GM18951 (cell line): ENCODE results near the gene RB1.

Experiments
- POLR2A ChIP-seq: IDR thresholded peaks from 4 replicates; pipeline ENCODE4 v1.6.1; 2011; ENCODE audit warnings: mild to moderate bottlenecking; ENCODE audit not compliant: insufficient read length, insufficient read depth; ENCODE audit errors: extremely low read depth
- in situ Hi-C: fragments of 300-500 bp; cut with MboI; formaldehyde crosslinking; loops from one replicate; pipeline ENCODE4 v1.12.0; 2022; ENCODE audit warnings: low sequenced_read_pairs, mixed read lengths, inconsistent platforms; ENCODE audit not compliant: unreplicated experiment

Gene RB1

DNA sequence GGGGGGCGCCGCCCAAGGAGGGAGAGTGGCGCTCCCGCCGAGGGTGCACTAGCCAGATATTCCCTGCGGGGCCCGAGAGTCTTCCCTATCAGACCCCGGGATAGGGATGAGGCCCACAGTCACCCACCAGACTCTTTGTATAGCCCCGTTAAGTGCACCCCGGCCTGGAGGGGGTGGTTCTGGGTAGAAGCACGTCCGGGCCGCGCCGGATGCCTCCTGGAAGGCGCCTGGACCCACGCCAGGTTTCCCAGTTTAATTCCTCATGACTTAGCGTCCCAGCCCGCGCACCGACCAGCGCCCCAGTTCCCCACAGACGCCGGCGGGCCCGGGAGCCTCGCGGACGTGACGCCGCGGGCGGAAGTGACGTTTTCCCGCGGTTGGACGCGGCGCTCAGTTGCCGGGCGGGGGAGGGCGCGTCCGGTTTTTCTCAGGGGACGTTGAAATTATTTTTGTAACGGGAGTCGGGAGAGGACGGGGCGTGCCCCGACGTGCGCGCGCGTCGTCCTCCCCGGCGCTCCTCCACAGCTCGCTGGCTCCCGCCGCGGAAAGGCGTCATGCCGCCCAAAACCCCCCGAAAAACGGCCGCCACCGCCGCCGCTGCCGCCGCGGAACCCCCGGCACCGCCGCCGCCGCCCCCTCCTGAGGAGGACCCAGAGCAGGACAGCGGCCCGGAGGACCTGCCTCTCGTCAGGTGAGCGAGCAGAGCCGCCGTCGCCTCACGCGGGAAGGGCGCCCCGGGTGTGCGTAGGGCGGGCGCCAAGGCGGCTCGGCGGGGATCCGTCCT is at the start of gene RB1:
Gene RB1 (plus strand): TSS at position 393 of the 784 bp plus-strand sequence. CDS start 162 bp downstream, at position 555.
- TF ChIP-seq POLR2A, result peak; percentile 93
- in situ Hi-C loops, result no loop called here

DNA sequence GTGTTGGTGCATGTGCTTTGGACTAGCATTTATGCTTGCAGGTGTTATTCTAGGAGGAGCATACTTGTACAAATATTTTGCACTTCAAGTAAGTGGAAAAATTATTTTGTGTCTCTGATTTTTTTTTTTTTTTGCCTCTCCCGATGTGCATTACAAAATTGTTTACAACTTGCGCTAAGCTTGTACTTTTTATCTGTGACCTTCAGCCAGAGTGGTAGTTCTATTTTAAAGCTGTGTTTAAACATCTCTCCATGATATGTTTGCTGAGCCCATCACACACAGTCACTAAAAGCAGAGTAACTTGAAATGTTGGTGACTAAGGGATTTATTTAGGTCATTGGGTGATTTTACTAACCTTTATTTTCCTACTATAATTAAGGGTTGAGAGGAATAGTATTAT is 49.7 kb upstream of the RB1 start:
- in situ Hi-C loops, result no loop called here
- no peak for TF ChIP-seq POLR2A

DNA sequence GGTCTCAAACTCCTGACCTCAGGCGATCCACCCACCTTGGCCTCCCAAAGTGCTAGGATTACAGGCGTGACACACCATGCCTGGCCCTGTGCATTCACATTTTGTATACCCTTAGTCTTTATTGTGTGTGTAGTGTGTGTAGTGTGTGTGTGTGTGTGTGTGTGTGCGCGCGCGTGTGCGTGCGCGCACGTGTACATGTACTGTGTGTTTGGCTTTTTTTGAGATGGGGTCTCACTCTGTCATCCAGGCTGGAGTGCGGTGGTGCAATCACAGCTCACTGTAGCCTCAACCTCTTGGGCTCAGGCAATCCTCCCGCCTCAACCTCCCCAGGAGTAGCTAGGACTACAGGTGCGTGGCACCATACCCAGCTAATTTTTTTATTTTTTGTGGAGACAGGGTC is 48.5 kb upstream of the RB1 start:
- TF ChIP-seq POLR2A, result no peak
- in situ Hi-C loops, result no loop called here

- TF ChIP-seq POLR2A, result no peak
- in situ Hi-C loops, result no loop called here
Measured at GRCh38 chr13:48255954-48256353, 47.6 kb upstream of the RB1 start.

GRCh38 chr13:48258002-48258401 is 45.5 kb upstream of the RB1 start:
- in situ Hi-C loops, result no loop called here
- TF ChIP-seq POLR2A, result no peak

GRCh38 chr13:48258430-48258829 is 45.1 kb upstream of the RB1 start:
- in situ Hi-C loops, result no loop called here
- TF ChIP-seq POLR2A, result no peak

DNA sequence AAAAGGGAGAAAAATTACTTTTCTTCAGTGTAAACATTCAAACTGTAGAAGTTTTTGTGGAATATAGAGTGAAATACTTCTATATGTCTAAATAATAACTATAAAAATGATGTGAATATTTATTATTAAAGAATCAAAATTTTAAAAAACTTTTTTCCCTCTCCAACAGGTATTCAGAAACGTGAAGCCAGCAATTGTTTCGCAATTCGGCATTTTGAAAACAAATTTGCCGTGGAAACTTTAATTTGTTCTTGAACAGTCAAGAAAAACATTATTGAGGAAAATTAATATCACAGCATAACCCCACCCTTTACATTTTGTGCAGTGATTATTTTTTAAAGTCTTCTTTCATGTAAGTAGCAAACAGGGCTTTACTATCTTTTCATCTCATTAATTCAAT is 42.6 kb upstream of the RB1 start:
- in situ Hi-C loops, result no loop called here
- no peak for TF ChIP-seq POLR2A

- TF ChIP-seq POLR2A, result no peak
- in situ Hi-C loops, result no loop called here
Measured at GRCh38 chr13:48263196-48263595, 40.4 kb upstream of the RB1 start.

- TF ChIP-seq POLR2A, result no peak
- in situ Hi-C loops, result no loop called here
Measured at GRCh38 chr13:48264058-48264457, 39.5 kb upstream of the RB1 start.

DNA sequence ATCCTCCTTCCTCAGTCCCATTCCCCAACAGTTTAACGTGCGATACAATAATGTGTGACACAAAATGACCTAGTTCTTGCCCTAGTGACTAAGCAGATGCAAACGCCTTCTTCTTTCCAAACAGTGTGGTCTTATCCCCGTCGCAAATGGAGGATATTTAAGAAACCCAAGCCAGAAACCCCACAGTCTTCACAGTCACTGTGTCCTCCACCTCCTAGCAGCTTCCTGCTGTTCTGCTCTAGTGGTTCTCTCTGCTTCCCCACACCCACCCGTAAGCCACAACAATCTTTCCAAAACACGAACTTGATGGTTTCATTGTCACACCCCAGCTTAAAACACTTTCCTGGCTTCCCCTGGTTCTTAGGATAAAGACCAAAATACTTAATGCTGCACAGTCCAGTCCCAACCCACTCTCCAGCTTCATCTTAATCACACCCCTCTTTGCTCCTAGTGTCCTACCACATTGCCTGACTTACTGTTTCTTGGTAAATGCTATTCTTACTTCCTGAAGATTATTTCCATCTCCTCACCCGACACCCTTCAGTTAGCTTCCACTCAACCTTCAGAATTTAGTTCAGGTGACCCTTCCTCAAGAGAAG is 38.2 kb upstream of the RB1 start:
- no peak for TF ChIP-seq POLR2A
- in situ Hi-C loops, result no loop called here

DNA sequence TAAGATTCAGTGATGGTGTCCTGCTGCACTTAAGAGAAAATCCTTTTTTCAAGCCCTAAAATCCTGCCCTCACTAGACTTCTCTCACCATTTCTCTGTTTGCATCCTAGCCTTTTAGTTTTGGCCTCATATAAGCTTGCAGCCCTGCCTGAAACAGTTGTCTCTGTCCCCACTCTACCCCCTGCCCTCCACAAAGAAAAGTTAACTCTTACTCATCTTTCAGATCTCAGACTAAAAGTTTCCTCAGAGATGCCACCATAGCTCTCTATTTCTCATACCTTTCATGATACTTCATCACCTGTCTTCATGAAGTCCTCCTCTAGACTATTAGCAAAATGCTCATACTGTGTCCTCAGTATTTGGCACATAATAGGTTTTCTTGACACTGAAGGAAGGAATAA is 37.4 kb upstream of the RB1 start:
- no peak for TF ChIP-seq POLR2A
- in situ Hi-C loops, result no loop called here

GRCh38 chr13:48266701-48267639 is 36.6 kb upstream of the RB1 start:
- no peak for TF ChIP-seq POLR2A
- in situ Hi-C loops, result no loop called here

DNA sequence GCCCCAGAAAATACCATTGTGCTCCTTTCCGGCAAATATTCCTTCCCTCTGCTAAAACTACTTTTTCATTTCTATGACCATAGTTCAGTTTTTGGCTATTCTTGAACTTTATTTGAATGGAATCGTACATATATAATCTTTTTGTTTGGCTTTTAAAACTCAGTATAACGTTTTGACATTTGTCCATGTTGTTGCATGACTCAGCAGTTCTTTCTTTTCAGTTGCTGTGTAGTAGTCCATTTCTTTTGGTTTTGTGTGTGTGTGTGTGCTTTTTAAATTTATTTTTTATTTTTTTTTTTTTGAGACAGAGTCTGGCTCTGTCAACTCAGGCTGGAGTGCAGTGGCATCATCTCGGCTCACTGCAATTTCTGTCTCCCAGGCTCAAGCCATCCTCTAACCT is 35.5 kb upstream of the RB1 start:
- in situ Hi-C loops, result no loop called here
- TF ChIP-seq POLR2A, result no peak
